IMR-90 (cell line): ENCODE results near the gene FAHD1. TPM values are rescaled to one million over a fixed set of nuclear protein-coding genes. Genes with fewer than 3 reads are reported as not detected.

Experiments used
- ATAC-seq: fragments of 200-7000 bp; cut with Tn5 transposase; 2 replicates; pipeline ENCODE4 v1.9.1; 2020; ENCODE audit warnings: low read depth, mild to moderate bottlenecking, moderate library complexity
- BruUV-seq: library from RNA; stranded (reverse); fragments of 400-500 nt; replicated peaks from 2 replicates; lab custom pipeline; 2021; lab: Mats Ljungman, UMichigan
- CTCF ChIA-PET: fragments of 300-600 bp; formaldehyde crosslinking; extraction: SDS; loops from one replicate; lab custom pipeline; 2021; ENCODE audit warnings: antibody characterized with exemption; lab: Yijun Ruan, JAX
- POLR2A ChIA-PET: fragments of 300-600 bp; sonication (Branson Sonifier 250); formaldehyde crosslinking; loops from one replicate; lab custom pipeline; 2022; ENCODE audit warnings: antibody characterized with exemption; ENCODE audit not compliant: unreplicated experiment; lab: Charles Lee
- DNase-seq: peaks from one replicate; pipeline ENCODE4 v3.0.0; 2013
- H2AFZ ChIP-seq: replicated peaks from 2 replicates; pipeline ENCODE3; 2013; ENCODE audit warnings: low read length, mild to moderate bottlenecking; ENCODE audit not compliant: poor library complexity
- H2AK5ac ChIP-seq: 2 replicates; pipeline ENCODE4 v1.6.1; 2013; ENCODE audit warnings: low read depth, low read length, inconsistent platforms
- H2AK9ac ChIP-seq: replicated peaks from 2 replicates; pipeline ENCODE3; 2013; ENCODE audit warnings: mild to moderate bottlenecking, low read depth, low read length, moderate library complexity; ENCODE audit not compliant: poor library complexity
- H2BK120ac ChIP-seq: 2 replicates; pipeline ENCODE4 v1.6.1; 2013; ENCODE audit warnings: low read depth, low read length, inconsistent platforms
- H2BK15ac ChIP-seq: 3 replicates; pipeline ENCODE4 v1.6.1; 2013; ENCODE audit warnings: low read depth, low read length, inconsistent platforms
- H2BK20ac ChIP-seq: 2 replicates; pipeline ENCODE4 v1.6.1; 2013; ENCODE audit warnings: low read depth, mild to moderate bottlenecking, inconsistent platforms, low read length, moderate library complexity
- H2BK5ac ChIP-seq: 2 replicates; pipeline ENCODE4 v1.6.1; 2013; ENCODE audit warnings: mild to moderate bottlenecking, low read depth, low read length, inconsistent platforms; ENCODE audit not compliant: poor library complexity, severe bottlenecking
- H3K14ac ChIP-seq: replicated peaks from 2 replicates; pipeline ENCODE4 v1.6.1; 2013; ENCODE audit warnings: low read depth, low read length, inconsistent platforms
- H3K18ac ChIP-seq: 2 replicates; pipeline ENCODE4 v1.6.1; 2013; ENCODE audit warnings: low read depth, low read length, control low read depth
- H3K23ac ChIP-seq: 2 replicates; pipeline ENCODE4 v1.6.1; 2013; ENCODE audit warnings: low read depth, low read length, inconsistent platforms
- H3K27ac ChIP-seq: 2 replicates; pipeline ENCODE4 v1.5.1; 2013; ENCODE audit warnings: mild to moderate bottlenecking, control low read depth, low read length; ENCODE audit not compliant: insufficient read depth
- H3K27me3 ChIP-seq: 2 replicates; pipeline ENCODE4 v1.6.1; 2013; ENCODE audit warnings: low read length; ENCODE audit not compliant: control insufficient read depth, insufficient read depth
- H3K36me3 ChIP-seq: 2 replicates; pipeline ENCODE4 v1.6.1; 2013; ENCODE audit warnings: low read length, mixed read lengths; ENCODE audit not compliant: control insufficient read depth, insufficient read depth
- H3K4ac ChIP-seq: 2 replicates; pipeline ENCODE4 v1.6.1; 2013; ENCODE audit warnings: low read depth, low read length, inconsistent platforms
- H3K4me1 ChIP-seq: 2 replicates; pipeline ENCODE4 v1.6.1; 2013; ENCODE audit warnings: low read length, mixed read lengths; ENCODE audit not compliant: control insufficient read depth, insufficient read depth
- H3K4me2 ChIP-seq: 2 replicates; pipeline ENCODE4 v1.6.1; 2013; ENCODE audit warnings: low read depth, mild to moderate bottlenecking, control low read depth, low read length, moderate library complexity
- H3K4me3 ChIP-seq: 2 replicates; pipeline ENCODE4 v1.5.1; 2013; ENCODE audit warnings: low read depth, mild to moderate bottlenecking, control low read depth, low read length, moderate library complexity; ENCODE audit not compliant: insufficient read depth
- H3K56ac ChIP-seq: 2 replicates; pipeline ENCODE4 v1.6.1; 2013; ENCODE audit warnings: low read length, inconsistent platforms; ENCODE audit not compliant: insufficient read depth; ENCODE audit errors: extremely low read depth
- H3K79me1 ChIP-seq, 2 experiments: 2 replicates each; pipeline ENCODE4 v1.6.1; 2013; ENCODE audit warnings: low read length in 2 of 2, inconsistent platforms in 1 of 2, low read depth in 1 of 2
- H3K9ac ChIP-seq: 2 replicates; pipeline ENCODE4 v1.6.1; 2013; ENCODE audit warnings: low read depth, low read length, control low read depth
- H3K9me1 ChIP-seq: 2 replicates; pipeline ENCODE4 v1.6.1; 2013; ENCODE audit warnings: low read length, inconsistent platforms; ENCODE audit not compliant: insufficient read depth
- H3K9me3 ChIP-seq: 2 replicates; pipeline ENCODE4 v1.6.1; 2013; ENCODE audit warnings: low read length; ENCODE audit not compliant: control insufficient read depth, insufficient read depth
- H4K20me1 ChIP-seq: 2 replicates; pipeline ENCODE4 v1.6.1; 2013; ENCODE audit warnings: low read length, inconsistent platforms; ENCODE audit not compliant: insufficient read depth
- H4K5ac ChIP-seq: 2 replicates; pipeline ENCODE4 v1.6.1; 2013; ENCODE audit warnings: mild to moderate bottlenecking, low read depth, low read length, control low read depth
- H4K8ac ChIP-seq, 2 experiments: 2 replicates each; pipeline ENCODE4 v1.6.1; 2013; ENCODE audit warnings: low read depth in 2 of 2, low read length in 2 of 2, control low read depth in 1 of 2, inconsistent platforms in 1 of 2
- H4K91ac ChIP-seq: 2 replicates; pipeline ENCODE4 v1.6.1; 2013; ENCODE audit warnings: low read depth, low read length, inconsistent platforms; ENCODE audit not compliant: insufficient read depth
- NFE2L2 ChIP-seq: fragments of 150-350 bp; IDR thresholded peaks from 2 replicates; pipeline ENCODE4 v1.6.1; 2016; ENCODE audit warnings: low read depth, mild to moderate bottlenecking, low read length
- RCOR1 ChIP-seq: IDR thresholded peaks from 2 replicates; pipeline ENCODE4 v1.6.1; 2012; ENCODE audit warnings: mild to moderate bottlenecking, low read length, improper control_type of control experiment; ENCODE audit not compliant: insufficient replicate concordance
- WGBS, 2 experiments: methylation state at CpG; one replicate each; pipeline versions ENCODE4 v1.1.5 to v1.1.7; 2013; ENCODE audit warnings: missing lambda C conversion rate in 2 of 2; ENCODE audit not compliant: insufficient read length in 1 of 2; ENCODE audit errors: extremely low coverage in 2 of 2; 5-methylcytosine and 5-hydroxymethylcytosine counted together
- dilution Hi-C: fragments of 300-500 bp; cut with HindIII; formaldehyde crosslinking; loops from one replicate; pipeline ENCODE4 v1.14.3; 2018; ENCODE audit warnings: low sequenced_read_pairs; ENCODE audit not compliant: unreplicated experiment
- in situ Hi-C: fragments of 300-500 bp; cut with MboI; formaldehyde crosslinking; loops from 3 replicates; pipeline ENCODE4 v1.14.3; 2019; ENCODE audit warnings: low sequenced_read_pairs, inconsistent platforms, mixed read lengths
- intact Hi-C: fragments of 100-400 bp; cut with micrococcal nuclease; formaldehyde crosslinking; loops from 2 replicates; pipeline ENCODE4 v1.10.0; 2022
- polyA plus RNA-seq, 3 experiments: library from polyadenylated mRNA; depleted of rRNA; stranded (reverse); fragments of >200 nt; gene quantifications; 2 replicates each; pipeline ENCODE4 v1.2.3, GENCODE V29; 2012; ENCODE audit warnings: low replicate concordance in 1 of 3
- total RNA-seq: library from RNA; depleted of rRNA; stranded (reverse); fragments of >200 nt; gene quantifications from 2 replicates; pipeline ENCODE4 v1.2.3, GENCODE V29; 2012

The FAHD1 gene
- total and polyA plus RNA-seq, 2 of the 4 experiments (the other 2 are of a cell fraction): 65.3 to 85.9 TPM

GRCh38 chr16:1790611-1791255, 36.3 kb upstream of the FAHD1 start:
- H3K9me3 ChIP-seq: no peaks in the 10 kb centered on the region
- ChIA-PET CTCF (no interaction called here), POLR2A (no interaction called here)
- DNase-seq: no peak
- no peak overlapping the region for H2BK120ac ChIP-seq
- BruUV-seq: no TSS peak
- TF ChIP-seq RCOR1: no peak
- TF ChIP-seq NFE2L2: no peak
- H4K91ac ChIP-seq: no peak overlapping the region
- intact Hi-C loops (no loop called here), in situ Hi-C loops (no loop called here), dilution Hi-C loops (no loop called here)
- 0 out of 2 replicates have a peak, but pooled peaks cover 2% of the 10 kb centered on the region for H3K9me1 ChIP-seq
- H4K5ac ChIP-seq: no peak overlapping the region
- no peak overlapping the region for H3K56ac ChIP-seq
- no peak overlapping the region for H3K4me2 ChIP-seq
- no peaks in the 10 kb centered on the region for H3K27me3 ChIP-seq
- H4K20me1 ChIP-seq: peaks cover 19% of the 10 kb centered on the region
- no peak overlapping the region for H2BK5ac ChIP-seq
- H3K4me1 ChIP-seq: no peaks in the 10 kb centered on the region
- H4K8ac ChIP-seq: no peak overlapping the region
- no peak overlapping the region for H3K23ac ChIP-seq
- peaks cover 33% of the 10 kb centered on the region for H3K36me3 ChIP-seq
- H3K9ac ChIP-seq: no peak overlapping the region
- no peak overlapping the region for H3K4ac ChIP-seq
- H2BK20ac ChIP-seq: no peak overlapping the region
- H2AFZ ChIP-seq: no peak overlapping the region
- no peak overlapping the region for H2AK5ac ChIP-seq
- no peak overlapping the region for H3K18ac ChIP-seq
- H2AK9ac ChIP-seq: peak overlapping the region; percentile 55
- no peak overlapping the region for H3K27ac ChIP-seq
- H3K79me1 ChIP-seq: peaks cover 0 to 17% of the 10 kb centered on the region in 2 experiments; a peak in 2 of 4 replicates
- ATAC-seq: no peak
- no peak overlapping the region for H3K4me3 ChIP-seq
- 96% methylated on average over 29 of the region's 44 CpGs; no CpG with 5 or more reads in 1 of the 2 experiments for WGBS, 2 experiments
- no peak overlapping the region for H3K14ac ChIP-seq
- H2BK15ac ChIP-seq: no peak overlapping the region
